Prostate gland (tissue), 2 donors: ENCODE results near the gene CRABP2.

Source experiments
- CTCF ChIP-seq, 4 experiments: fragments of 200-600 bp in 2 of 4; fragments of 450-650 bp in 2 of 4; sonication (generic) in 2 of 4; IDR thresholded peaks; 1 replicate in 3 of 4; 2 replicates in 1 of 4; pipeline ENCODE4 v1.5.1; 2016 to 2019; ENCODE audit warnings: antibody characterized with exemption in 4 of 4, mild to moderate bottlenecking in 2 of 4, moderate library complexity in 2 of 4
- POLR2A ChIP-seq: fragments of 450-650 bp; IDR thresholded peaks from one replicate; pipeline ENCODE4 v1.6.1; 2016; ENCODE audit warnings: antibody characterized with exemption, mild to moderate bottlenecking
- POLR2AphosphoS5 ChIP-seq: sonication (generic); formaldehyde crosslinking; IDR thresholded peaks from one replicate; pipeline ENCODE4 v1.6.1; 2017; ENCODE audit warnings: antibody characterized with exemption

- TF ChIP-seq CTCF (IDR thresholded peaks at IDR 0.05), result no peak
- no peak for TF ChIP-seq POLR2A
- no peak for TF ChIP-seq POLR2AphosphoS5
Observed at GRCh38 chr1:156662800-156663055, 42.7 kb downstream of the CRABP2 start.
